K562 (cell line): Measurements from ENCODE around the gene ORAI3. TPM values are rescaled to one million over a fixed set of nuclear protein-coding genes. Genes with fewer than 3 reads are reported as not detected.

Experiments
- CBX2 ChIP-seq: fragments of 200-600 bp; sonication (generic); IDR thresholded peaks from one replicate; pipeline ENCODE4 v1.6.1; 2012; ENCODE audit warnings: mild to moderate bottlenecking, low read length, inconsistent platforms; ENCODE audit not compliant: insufficient read depth, poor library complexity, severe bottlenecking
- DMBX1 ChIP-seq: fragments of 250-450 bp; sonication (Bioruptor Pico); IDR thresholded peaks from 2 replicates; pipeline ENCODE4 v1.8.0; 2022; ENCODE audit warnings: inconsistent platforms, mild to moderate bottlenecking, moderate library complexity, borderline replicate concordance
- EZH2 ChIP-seq: IDR thresholded peaks from 2 replicates; pipeline ENCODE4 v1.6.1; 2012; ENCODE audit warnings: low read depth, mild to moderate bottlenecking, inconsistent platforms, low read length, borderline replicate concordance
- FOXJ2 ChIP-seq: fragments of 200-800 bp; sonication (Bioruptor generic); IDR thresholded peaks from 2 replicates; pipeline ENCODE4 v1.6.1; 2016; ENCODE audit warnings: missing genetic modification characterization, missing compliant biosample characterization
- HDGF ChIP-seq: fragments of 450-650 bp; IDR thresholded peaks from 2 replicates; pipeline ENCODE4 v1.6.1; 2016
- KLF13 ChIP-seq: fragments of 450-650 bp; IDR thresholded peaks from 2 replicates; pipeline ENCODE4 v1.6.1; 2016; ENCODE audit warnings: missing genetic modification characterization, low read depth, mild to moderate bottlenecking, missing compliant biosample characterization, moderate library complexity, borderline replicate concordance
- MAFF ChIP-seq: IDR thresholded peaks from 2 replicates; pipeline ENCODE4 v1.6.1; 2012; ENCODE audit warnings: low read length, improper control_type of control experiment
- MLX ChIP-seq, 2 experiments: fragments of 450-650 bp in 1 of 2; sonication (generic) in 1 of 2; formaldehyde crosslinking; conservative IDR thresholded peaks; 2 replicates each; pipeline versions ENCODE4 v1.4.0 to v1.8.1; 2020 to 2022; ENCODE audit warnings: mild to moderate bottlenecking in 1 of 2, missing genetic modification reagents in 1 of 2
- NR2F6 ChIP-seq: fragments of 450-650 bp; formaldehyde crosslinking; IDR thresholded peaks from 2 replicates; pipeline ENCODE4 v1.4.0; 2020; ENCODE audit warnings: mild to moderate bottlenecking
- OTX1 ChIP-seq: fragments of 450-650 bp; formaldehyde crosslinking; IDR thresholded peaks from 2 replicates; pipeline ENCODE4 v1.4.0; 2022; ENCODE audit warnings: mild to moderate bottlenecking
- SOX6 ChIP-seq: fragments of 450-650 bp; IDR thresholded peaks from 2 replicates; pipeline ENCODE4 v1.6.1; 2014; ENCODE audit warnings: mild to moderate bottlenecking
- SUPT5H ChIP-seq: fragments of 450-650 bp; IDR thresholded peaks from 2 replicates; pipeline ENCODE4 v1.6.1; 2016
- TCF3 ChIP-seq: sonication (generic); formaldehyde crosslinking; IDR thresholded peaks from 2 replicates; pipeline ENCODE4 v1.4.0; 2020; ENCODE audit warnings: mild to moderate bottlenecking, missing genetic modification reagents
- YY1 ChIP-seq, 3 experiments: IDR thresholded peaks; 2 replicates each; pipeline ENCODE4 v1.6.1; 2011; ENCODE audit warnings: low read length in 2 of 3, mild to moderate bottlenecking in 2 of 3, moderate library complexity in 2 of 3, borderline replicate concordance in 1 of 3, control low read depth in 1 of 3, low read depth in 1 of 3; ENCODE audit not compliant: insufficient read depth in 3 of 3, insufficient replicate concordance in 2 of 3, control insufficient read depth in 1 of 3, insufficient read length in 1 of 3; ENCODE audit errors: extremely low read depth in 1 of 3
- ZFP36 ChIP-seq: fragments of 150-350 bp; IDR thresholded peaks from 2 replicates; pipeline ENCODE4 v1.6.1; 2018; ENCODE audit warnings: low read length, low read depth; ENCODE audit not compliant: partially characterized antibody
- ZNF121 ChIP-seq: sonication (generic); formaldehyde crosslinking; conservative IDR thresholded peaks from 2 replicates; pipeline ENCODE4 v1.8.0; 2022; ENCODE audit warnings: missing genetic modification reagents
- ZNF134 ChIP-seq: fragments of 250-450 bp; sonication (Bioruptor Pico); conservative IDR thresholded peaks from 2 replicates; pipeline ENCODE4 v1.4.0; 2020
- ZNF140 ChIP-seq: fragments of 250-450 bp; sonication (Bioruptor Pico); IDR thresholded peaks from 2 replicates; pipeline ENCODE4 v1.8.0; 2021; ENCODE audit warnings: moderate library complexity, mild to moderate bottlenecking, inconsistent platforms
- ZNF212 ChIP-seq: fragments of 450-650 bp; formaldehyde crosslinking; IDR thresholded peaks from 2 replicates; pipeline ENCODE4 v1.4.0; 2020; ENCODE audit warnings: mild to moderate bottlenecking
- ZNF224 ChIP-seq: sonication (generic); formaldehyde crosslinking; IDR thresholded peaks from 2 replicates; pipeline ENCODE4 v1.8.0; 2022; ENCODE audit warnings: mild to moderate bottlenecking, missing genetic modification reagents
- ZNF507 ChIP-seq: conservative IDR thresholded peaks from 2 replicates; pipeline ENCODE4 v1.6.1; 2017; ENCODE audit warnings: missing genetic modification characterization, missing compliant biosample characterization
- ZNF695 ChIP-seq: fragments of 450-650 bp; formaldehyde crosslinking; IDR thresholded peaks from 2 replicates; pipeline ENCODE4 v1.4.0; 2020; ENCODE audit warnings: mild to moderate bottlenecking, moderate library complexity
- polyA plus RNA-seq, 8 experiments: library from polyadenylated mRNA; depleted of rRNA in 4 of 8; stranded (reverse) in 5 of 8; unstranded in 3 of 8; fragments of >200 nt; fragmentation: Nextera tagmentation in 2 of 8; fragmentation: Illumina TruSeq in 1 of 8; extraction: Ambion mirVana in 2 of 8; extraction: Trizol in 1 of 8; gene quantifications; 2 replicates each; pipeline versions ENCODE4 v1.2.1 to v1.2.3, GENCODE V29; 2011 to 2014; ENCODE audit warnings: inconsistent platforms in 1 of 8, missing spikeins in 1 of 8
- total RNA-seq, 7 experiments: library from RNA; depleted of rRNA in 6 of 7; stranded (reverse); fragments of >200 nt in 6 of 7; fragmentation: Illumina TruSeq in 2 of 7; extraction: Trizol in 2 of 7; gene quantifications; 2 replicates each; pipeline versions ENCODE4 v1.2.1 to v1.2.3, GENCODE V29; 2011 to 2021; ENCODE audit warnings: low replicate concordance in 1 of 7
- TF ChIP-seq, protein P1 (sequence below): fragments of 150-350 bp; IDR thresholded peaks from 2 replicates; pipeline ENCODE4 v1.6.1; 2014; ENCODE audit warnings: low read depth, mild to moderate bottlenecking, low read length, borderline replicate concordance
- TF ChIP-seq, protein P2 (sequence below): fragments of 450-650 bp; conservative IDR thresholded peaks from 2 replicates; pipeline ENCODE4 v1.6.1; 2016; ENCODE audit warnings: missing genetic modification characterization, low read depth, mild to moderate bottlenecking, missing compliant biosample characterization, moderate library complexity

ORAI3 gene
- total and polyA plus RNA-seq, 9 of the 15 experiments (the other 6 are each of a cell fraction or from before 2014, with no cell fraction given), result 4.9 to 23.3 (median 14.1) TPM

- TF ChIP-seq, protein P1, sequence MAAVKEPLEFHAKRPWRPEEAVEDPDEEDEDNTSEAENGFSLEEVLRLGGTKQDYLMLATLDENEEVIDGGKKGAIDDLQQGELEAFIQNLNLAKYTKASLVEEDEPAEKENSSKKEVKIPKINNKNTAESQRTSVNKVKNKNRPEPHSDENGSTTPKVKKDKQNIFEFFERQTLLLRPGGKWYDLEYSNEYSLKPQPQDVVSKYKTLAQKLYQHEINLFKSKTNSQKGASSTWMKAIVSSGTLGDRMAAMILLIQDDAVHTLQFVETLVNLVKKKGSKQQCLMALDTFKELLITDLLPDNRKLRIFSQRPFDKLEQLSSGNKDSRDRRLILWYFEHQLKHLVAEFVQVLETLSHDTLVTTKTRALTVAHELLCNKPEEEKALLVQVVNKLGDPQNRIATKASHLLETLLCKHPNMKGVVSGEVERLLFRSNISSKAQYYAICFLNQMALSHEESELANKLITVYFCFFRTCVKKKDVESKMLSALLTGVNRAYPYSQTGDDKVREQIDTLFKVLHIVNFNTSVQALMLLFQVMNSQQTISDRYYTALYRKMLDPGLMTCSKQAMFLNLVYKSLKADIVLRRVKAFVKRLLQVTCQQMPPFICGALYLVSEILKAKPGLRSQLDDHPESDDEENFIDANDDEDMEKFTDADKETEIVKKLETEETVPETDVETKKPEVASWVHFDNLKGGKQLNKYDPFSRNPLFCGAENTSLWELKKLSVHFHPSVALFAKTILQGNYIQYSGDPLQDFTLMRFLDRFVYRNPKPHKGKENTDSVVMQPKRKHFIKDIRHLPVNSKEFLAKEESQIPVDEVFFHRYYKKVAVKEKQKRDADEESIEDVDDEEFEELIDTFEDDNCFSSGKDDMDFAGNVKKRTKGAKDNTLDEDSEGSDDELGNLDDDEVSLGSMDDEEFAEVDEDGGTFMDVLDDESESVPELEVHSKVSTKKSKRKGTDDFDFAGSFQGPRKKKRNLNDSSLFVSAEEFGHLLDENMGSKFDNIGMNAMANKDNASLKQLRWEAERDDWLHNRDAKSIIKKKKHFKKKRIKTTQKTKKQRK, result no peak
- TF ChIP-seq HDGF, result 0 out of 2 replicates have a peak, but pooled peaks have one; percentile 10
- no peak for TF ChIP-seq SOX6
- no peak for TF ChIP-seq ZNF507 (tag)
- TF ChIP-seq KLF13 (tag), result no peak
- TF ChIP-seq ZNF140 (CRISPR knock-in tag), result no peak
- TF ChIP-seq ZNF224 (CRISPR knock-in tag), result no peak
- TF ChIP-seq EZH2, result no peak
- no peak for TF ChIP-seq ZNF121 (CRISPR knock-in tag)
- TF ChIP-seq SUPT5H, result no peak
- no peak for TF ChIP-seq MAFF
- no peak for TF ChIP-seq NR2F6 (CRISPR knock-in tag)
- no peak for TF ChIP-seq TCF3
- 0 out of 2 replicates have a peak, but pooled peaks have one; percentile 18 for TF ChIP-seq ZNF134
- no peak for TF ChIP-seq OTX1 (CRISPR knock-in tag)
- TF ChIP-seq YY1 (IDR thresholded peaks at IDR 0.05; ENCODE audit: borderline replicate concordance in 1 of 3, control insufficient read depth in 1 of 3, extremely low read depth in 1 of 3, insufficient read depth in 3 of 3, insufficient read length in 1 of 3, insufficient replicate concordance in 2 of 3, low read depth in 1 of 3, low read length in 2 of 3), result peak in 1 of 3 experiments; percentile 33
- no peak for TF ChIP-seq ZNF695 (CRISPR knock-in tag)
- no peak for TF ChIP-seq FOXJ2 (tag)
- no peak for TF ChIP-seq DMBX1 (CRISPR knock-in tag)
- TF ChIP-seq MLX (CRISPR knock-in tag; conservative IDR thresholded peaks at IDR 0.05), result no peak
- TF ChIP-seq ZNF212, result no peak
- TF ChIP-seq, protein P2, sequence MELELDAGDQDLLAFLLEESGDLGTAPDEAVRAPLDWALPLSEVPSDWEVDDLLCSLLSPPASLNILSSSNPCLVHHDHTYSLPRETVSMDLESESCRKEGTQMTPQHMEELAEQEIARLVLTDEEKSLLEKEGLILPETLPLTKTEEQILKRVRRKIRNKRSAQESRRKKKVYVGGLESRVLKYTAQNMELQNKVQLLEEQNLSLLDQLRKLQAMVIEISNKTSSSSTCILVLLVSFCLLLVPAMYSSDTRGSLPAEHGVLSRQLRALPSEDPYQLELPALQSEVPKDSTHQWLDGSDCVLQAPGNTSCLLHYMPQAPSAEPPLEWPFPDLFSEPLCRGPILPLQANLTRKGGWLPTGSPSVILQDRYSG (tag), result no peak; the same call in 1 of the 2 replicates
- no peak for TF ChIP-seq ZFP36
- TF ChIP-seq CBX2, result no peak
These were observed 44.3 kb downstream of the ORAI3 start (continued) for GRCh38 chr16:30992931-30993816.
